Right forelimb (tissue), 1 donor: ENCODE data around the gene IFI6.
"Not testable (repeated sequence)": the region's sequence is repeated elsewhere in the genome, so short reads cannot be mapped to it uniquely, and the experiment has no call there.

Experiments used
- DNase-seq: peaks from one replicate; pipeline ENCODE4 v3.0.0-alpha.2; 2018

The IFI6 gene

GRCh38 chr1:27671964-27672749 lies at the start of gene IFI6:
IFI6 (minus strand) TSS chr1:27672192; CDS start chr1:27669314, 2,878 bp downstream.
- peak; percentile 89 for DNase-seq

- no peak for DNase-seq
Measured at GRCh38 chr1:27719286-27720251, 47.6 kb upstream of the IFI6 start.

- no peak for DNase-seq
Measured at GRCh38 chr1:27716262-27716895, 44.4 kb upstream of the IFI6 start.

- no peak for DNase-seq
Measured at GRCh38 chr1:27713869-27714513, 42.0 kb upstream of the IFI6 start.

GRCh38 chr1:27713139-27713725 lies 41.2 kb upstream of the IFI6 start:
- DNase-seq: no peak

GRCh38 chr1:27710574-27710973 lies 38.6 kb upstream of the IFI6 start:
- no peak for DNase-seq

GRCh38 chr1:27705545-27705944 lies 33.6 kb upstream of the IFI6 start:
- DNase-seq: no peak

- DNase-seq: no peak
Measured at GRCh38 chr1:27704958-27705357, 33.0 kb upstream of the IFI6 start.

- not testable (repeated sequence) for DNase-seq
Measured at GRCh38 chr1:27696835-27697234, 24.8 kb upstream of the IFI6 start.

- DNase-seq: no peak
Measured at GRCh38 chr1:27690183-27690582, 18.2 kb upstream of the IFI6 start.

- DNase-seq: no peak
Measured at GRCh38 chr1:27689423-27690173, 17.6 kb upstream of the IFI6 start.

- DNase-seq: no peak
Measured at GRCh38 chr1:27687906-27688305, 15.9 kb upstream of the IFI6 start.

GRCh38 chr1:27686223-27686990 lies 14.4 kb upstream of the IFI6 start:
- DNase-seq: no peak

GRCh38 chr1:27684176-27684575 lies 12.2 kb upstream of the IFI6 start:
- DNase-seq: no peak

GRCh38 chr1:27682351-27682944 lies 10.5 kb upstream of the IFI6 start:
- no peak for DNase-seq

- not testable (repeated sequence) for DNase-seq
Measured at GRCh38 chr1:27681580-27681979, 9.6 kb upstream of the IFI6 start.

- not testable (repeated sequence) for DNase-seq
Measured at GRCh38 chr1:27680225-27680791, 8.3 kb upstream of the IFI6 start.

GRCh38 chr1:27678747-27679146 lies 6.8 kb upstream of the IFI6 start:
- DNase-seq: no peak

GRCh38 chr1:27676410-27676809 lies 4.4 kb upstream of the IFI6 start:
- DNase-seq: no peak

- no peak for DNase-seq
Measured at GRCh38 chr1:27672750-27673112, 739 bp upstream of the IFI6 start.
